Thyroid gland (tissue), 4 donors: ENCODE measurements around the gene KCNJ6. TPM values are rescaled to one million over a fixed set of nuclear protein-coding genes. Genes with fewer than 3 reads are reported as not detected.

Experiments used
- DNase-seq, 2 donors: peaks; one replicate each; pipeline ENCODE4 v3.0.0-alpha.2; 2019
- H3K27ac ChIP-seq, 3 donors: fragments of 200-600 bp; sonication (generic); 1 replicate in 2 of 3; 2 replicates in 1 of 3; pipeline ENCODE4 v1.5.1; 2016 to 2019; ENCODE audit warnings: mild to moderate bottlenecking in 1 of 3, moderate library complexity in 1 of 3
- H3K27me3 ChIP-seq: fragments of 200-600 bp; sonication (generic); one replicate; pipeline ENCODE4 v1.5.1; 2019
- H3K36me3 ChIP-seq, 2 donors: fragments of 200-600 bp; sonication (generic); one replicate each; pipeline ENCODE4 v1.5.1; 2016 to 2019
- H3K4me1 ChIP-seq, 2 donors: fragments of 200-600 bp; sonication (generic); one replicate each; pipeline ENCODE4 v1.5.1; 2017 to 2019
- H3K4me3 ChIP-seq, 3 donors: fragments of 200-600 bp; sonication (generic); replicated peaks in 1 of 3; 1 replicate in 2 of 3; 2 replicates in 1 of 3; pipeline ENCODE4 v1.5.1; 2016; ENCODE audit warnings: mild to moderate bottlenecking in 1 of 3
- H3K9me3 ChIP-seq: fragments of 200-600 bp; sonication (generic); one replicate; pipeline ENCODE4 v1.5.1; 2017
- CTCF ChIP-seq, 6 experiments: fragments of 200-600 bp in 3 of 6; fragments of 450-650 bp in 3 of 6; sonication (generic) in 3 of 6; IDR thresholded peaks; one replicate each; pipeline ENCODE4 v1.5.1; 2016 to 2019; ENCODE audit warnings: antibody characterized with exemption in 6 of 6, mild to moderate bottlenecking in 2 of 6, inconsistent platforms in 1 of 6, moderate library complexity in 1 of 6
- POLR2A ChIP-seq, 2 donors: fragments of 450-650 bp; IDR thresholded peaks; one replicate each; pipeline ENCODE4 v1.6.1; 2017; ENCODE audit warnings: antibody characterized with exemption in 2 of 2, mild to moderate bottlenecking in 2 of 2, moderate library complexity in 1 of 2
- WGBS, 2 donors: methylation state at CpG; one replicate each; pipeline ENCODE4 v1.1.5; 2017; 5-methylcytosine and 5-hydroxymethylcytosine counted together
- intact Hi-C: fragments of 100-400 bp; cut with DNase I; formaldehyde crosslinking; loops from one replicate; pipeline ENCODE4 v1.15.1; 2023
- total RNA-seq, 4 donors: library from RNA; depleted of rRNA; stranded (reverse); fragments of >200 nt; gene quantifications; one replicate each; pipeline ENCODE4 v1.2.3, GENCODE V29; 2016

The KCNJ6 gene
- total RNA-seq, 4 donors from 2014 or later, result not detected

- DNase-seq, result no peak
- Histone ChIP-seq H3K4me3 (no peak overlapping the region), H3K4me1 (no peaks in the 10 kb centered on the region), H3K27ac (no peak overlapping the region), H3K36me3 (no peaks in the 10 kb centered on the region), H3K9me3 (no peaks in the 10 kb centered on the region), H3K27me3 (no peaks in the 10 kb centered on the region)
- TF ChIP-seq CTCF (IDR thresholded peaks at IDR 0.05), result no peak
- no peak for TF ChIP-seq POLR2A (IDR thresholded peaks at IDR 0.05)
- intact Hi-C loops, result no loop called here
Observed at GRCh38 chr21:37819372-37819771, 96.9 kb downstream of the KCNJ6 start.

GRCh38 chr21:37817242-37817641 lies 99.0 kb downstream of the KCNJ6 start:
- no peak for TF ChIP-seq CTCF (IDR thresholded peaks at IDR 0.05)
- no peak for TF ChIP-seq POLR2A (IDR thresholded peaks at IDR 0.05)
- Histone ChIP-seq H3K27ac (no peak overlapping the region), H3K9me3 (no peaks in the 10 kb centered on the region), H3K27me3 (no peaks in the 10 kb centered on the region), H3K4me1 (no peaks in the 10 kb centered on the region), H3K36me3 (no peaks in the 10 kb centered on the region), H3K4me3 (no peak overlapping the region)
- no peak for DNase-seq
- intact Hi-C loops, result no loop called here

- WGBS, 2 donors, result 81 to 98% methylated on average over 4 to 9 of the region's 9 CpGs
- H3K27ac ChIP-seq, result no peak overlapping the region
- no peaks in the 10 kb centered on the region for H3K27me3 ChIP-seq
- DNase-seq, result no peak
- no peaks in the 10 kb centered on the region for H3K9me3 ChIP-seq
- intact Hi-C loops, result no loop called here
- H3K4me1 ChIP-seq, result no peaks in the 10 kb centered on the region
- no peak overlapping the region for H3K4me3 ChIP-seq
- no peak for TF ChIP-seq POLR2A (IDR thresholded peaks at IDR 0.05)
- no peak for TF ChIP-seq CTCF (IDR thresholded peaks at IDR 0.05)
- no peaks in the 10 kb centered on the region for H3K36me3 ChIP-seq
Observed at GRCh38 chr21:37815893-37816292, 100.4 kb downstream of the KCNJ6 start.

- Histone ChIP-seq H3K27me3 (no peaks in the 10 kb centered on the region), H3K4me1 (no peaks in the 10 kb centered on the region), H3K36me3 (no peaks in the 10 kb centered on the region), H3K27ac (no peak overlapping the region), H3K9me3 (no peaks in the 10 kb centered on the region), H3K4me3 (no peak overlapping the region)
- 61 to 69% methylated on average over 2 of the region's 2 CpGs for WGBS, 2 donors
- intact Hi-C loops, result no loop called here
- TF ChIP-seq CTCF (IDR thresholded peaks at IDR 0.05) (no peak), POLR2A (IDR thresholded peaks at IDR 0.05) (no peak)
- DNase-seq, result no peak
Observed at GRCh38 chr21:37811711-37812110, 104.5 kb downstream of the KCNJ6 start.

GRCh38 chr21:37808261-37808660 lies 108.0 kb downstream of the KCNJ6 start:
- TF ChIP-seq CTCF (IDR thresholded peaks at IDR 0.05), result no peak
- TF ChIP-seq POLR2A (IDR thresholded peaks at IDR 0.05), result no peak
- Histone ChIP-seq H3K27ac (no peak overlapping the region), H3K4me3 (no peak overlapping the region), H3K27me3 (no peaks in the 10 kb centered on the region), H3K36me3 (no peaks in the 10 kb centered on the region), H3K9me3 (no peaks in the 10 kb centered on the region), H3K4me1 (no peaks in the 10 kb centered on the region)
- intact Hi-C loops, result no loop called here
- DNase-seq, result no peak
- WGBS, 2 donors, result 69 to 83% methylated on average over 2 of the region's 2 CpGs
